ENCODE measurements around the gene FN3K.

The FN3K gene

GRCh38 chr17:82734987-82735866, at the start of gene FN3K:
Gene FN3K (plus strand): TSS chr17:82735615. CDS start chr17:82735637, 22 bp downstream.
- no peak for FAIRE-seq
- DNase-seq (ENCODE audit: insufficient read length, low spot score): no peak

GRCh38 chr17:82686366-82687324, 48.8 kb upstream of the FN3K start:
- no peak for FAIRE-seq
- DNase-seq (ENCODE audit: insufficient read length, low spot score): no peak

GRCh38 chr17:82687375-82687861, 48.0 kb upstream of the FN3K start:
- FAIRE-seq: no peak
- no peak for DNase-seq (ENCODE audit: insufficient read length, low spot score)

- FAIRE-seq (no peak), DNase-seq (ENCODE audit: insufficient read length, low spot score) (no peak)
Measured at GRCh38 chr17:82687871-82688270, 47.5 kb upstream of the FN3K start.

- FAIRE-seq (no peak), DNase-seq (ENCODE audit: insufficient read length, low spot score) (no peak)
Measured at GRCh38 chr17:82689077-82689476, 46.3 kb upstream of the FN3K start.

GRCh38 chr17:82690786-82691489, 44.5 kb upstream of the FN3K start:
- no peak for DNase-seq (ENCODE audit: insufficient read length, low spot score)
- FAIRE-seq: no peak

- no peak for FAIRE-seq
- DNase-seq (ENCODE audit: insufficient read length, low spot score): no peak
Measured at GRCh38 chr17:82691714-82692113, 43.7 kb upstream of the FN3K start.

- FAIRE-seq: no peak
- DNase-seq (ENCODE audit: insufficient read length, low spot score): no peak
Measured at GRCh38 chr17:82692268-82692667, 43.1 kb upstream of the FN3K start.

- no peak for DNase-seq (ENCODE audit: insufficient read length, low spot score)
- FAIRE-seq: no peak
Measured at GRCh38 chr17:82693168-82693867, 42.1 kb upstream of the FN3K start.

- FAIRE-seq (no peak), DNase-seq (ENCODE audit: insufficient read length, low spot score) (no peak)
Measured at GRCh38 chr17:82694647-82695046, 40.8 kb upstream of the FN3K start.

GRCh38 chr17:82696259-82696658, 39.2 kb upstream of the FN3K start:
- no peak for FAIRE-seq
- no peak for DNase-seq (ENCODE audit: insufficient read length, low spot score)

- DNase-seq (ENCODE audit: insufficient read length, low spot score) (no peak), FAIRE-seq (no peak)
Measured at GRCh38 chr17:82696916-82697807, 38.3 kb upstream of the FN3K start.

- FAIRE-seq: no peak
- DNase-seq (ENCODE audit: insufficient read length, low spot score): no peak
Measured at GRCh38 chr17:82697808-82698064, 37.7 kb upstream of the FN3K start.

- DNase-seq (ENCODE audit: insufficient read length, low spot score): peak; percentile 100
- FAIRE-seq: peak; percentile 88
Measured at GRCh38 chr17:82698065-82698973, 37.1 kb upstream of the FN3K start, which contains the start of gene RAB40B. Gene RAB40B (minus strand): TSS chr17:82698698. CDS start chr17:82698596, 102 bp downstream.

- DNase-seq (ENCODE audit: insufficient read length, low spot score) (no peak), FAIRE-seq (no peak)
Measured at GRCh38 chr17:82698974-82699442, 36.4 kb upstream of the FN3K start.

GRCh38 chr17:82699551-82699950, 35.9 kb upstream of the FN3K start:
- no peak for DNase-seq (ENCODE audit: insufficient read length, low spot score)
- no peak for FAIRE-seq

GRCh38 chr17:82702231-82702927, 33.0 kb upstream of the FN3K start:
- DNase-seq (ENCODE audit: insufficient read length, low spot score) (no peak), FAIRE-seq (no peak)
